Keratinocyte (primary cell): ENCODE results near the gene ADRA2C. TPM values are rescaled to one million over a fixed set of nuclear protein-coding genes. Genes with fewer than 3 reads are reported as not detected.

ENCODE experiments used
- DNase-seq: peaks from one replicate; pipeline ENCODE4 v3.0.0-alpha.2; 2011; ENCODE audit warnings: low read depth, missing footprints, low spot score
- FAIRE-seq: peaks from 2 replicates; lab custom pipeline; 2011; peaks lifted over from hg19 to GRCh38; lab: Jason Lieb, UNC
- H2AFZ ChIP-seq: 2 replicates; pipeline ENCODE4 v1.6.0; 2012; ENCODE audit warnings: low read length, control low read depth, inconsistent platforms; ENCODE audit not compliant: control insufficient read depth
- H3K27ac ChIP-seq: 2 replicates; pipeline ENCODE4 v1.5.1; 2011; ENCODE audit warnings: low read length; ENCODE audit not compliant: control insufficient read depth, insufficient read depth
- H3K27me3 ChIP-seq: 3 replicates; pipeline ENCODE4 v1.6.0; 2011; ENCODE audit warnings: low read length; ENCODE audit not compliant: control insufficient read depth, insufficient read depth; ENCODE audit errors: extremely low read depth
- H3K36me3 ChIP-seq, 2 experiments: 2 replicates in 1 of 2; 3 replicates in 1 of 2; pipeline ENCODE4 v1.5.1; 2011; ENCODE audit warnings: low read length in 2 of 2, mild to moderate bottlenecking in 1 of 2; ENCODE audit not compliant: control insufficient read depth in 2 of 2, insufficient read depth in 2 of 2; ENCODE audit errors: extremely low read depth in 1 of 2
- H3K4me1 ChIP-seq: 3 replicates; pipeline ENCODE4 v1.5.1; 2011; ENCODE audit warnings: low read length; ENCODE audit not compliant: control insufficient read depth, insufficient read depth; ENCODE audit errors: extremely low read depth
- H3K4me2 ChIP-seq: 3 replicates; pipeline ENCODE4 v1.6.0; 2011; ENCODE audit warnings: low read depth, low read length; ENCODE audit not compliant: control insufficient read depth, insufficient read depth; ENCODE audit errors: extremely low read depth
- H3K4me3 ChIP-seq, 3 experiments: fragments of 200-600 bp in 1 of 3; sonication (generic) in 1 of 3; 2 replicates in 2 of 3; 3 replicates in 1 of 3; pipeline ENCODE4 v1.5.1; 2011 to 2016; ENCODE audit warnings: low read length in 3 of 3, mild to moderate bottlenecking in 3 of 3, control low read depth in 2 of 3, inconsistent platforms in 1 of 3, low read depth in 1 of 3, mixed read lengths in 1 of 3, mixed run types in 1 of 3, moderate library complexity in 1 of 3; ENCODE audit not compliant: control insufficient read depth in 2 of 3, insufficient read depth in 2 of 3; ENCODE audit errors: extremely low read depth in 1 of 3
- H3K79me2 ChIP-seq: 2 replicates; pipeline ENCODE4 v1.6.0; 2012; ENCODE audit warnings: low read length; ENCODE audit not compliant: control insufficient read depth, insufficient read depth
- H3K9ac ChIP-seq: 3 replicates; pipeline ENCODE4 v1.6.0; 2011; ENCODE audit warnings: low read length; ENCODE audit not compliant: control insufficient read depth, insufficient read depth; ENCODE audit errors: extremely low read depth
- H3K9me1 ChIP-seq: 3 replicates; pipeline ENCODE4 v1.6.0; 2011; ENCODE audit warnings: low read length; ENCODE audit not compliant: control insufficient read depth, insufficient read depth; ENCODE audit errors: extremely low read depth
- H3K9me3 ChIP-seq: 2 replicates; pipeline ENCODE4 v1.5.1; 2012; ENCODE audit warnings: low read depth, low read length; ENCODE audit not compliant: control insufficient read depth
- H4K20me1 ChIP-seq: 3 replicates; pipeline ENCODE4 v1.6.0; 2011; ENCODE audit warnings: low read length; ENCODE audit not compliant: control insufficient read depth, insufficient read depth; ENCODE audit errors: extremely low read depth
- EZH2 ChIP-seq: IDR thresholded peaks from one replicate; pipeline ENCODE4 v1.6.1; 2012; ENCODE audit warnings: inconsistent platforms, mild to moderate bottlenecking, low read length, moderate library complexity
- dilution Hi-C: fragments of 300-500 bp; cut with MboI; formaldehyde crosslinking; loops from one replicate; pipeline ENCODE4 v1.7.0; 2020; ENCODE audit warnings: low sequenced_read_pairs; ENCODE audit not compliant: extremely low pct_ligation_motif_present
- polyA plus RNA-seq, 5 experiments: library from polyadenylated mRNA; depleted of rRNA in 3 of 5; stranded (reverse) in 3 of 5; stranded (forward) in 1 of 5; unstranded in 1 of 5; fragments of >200 nt; gene quantifications; 1 replicate in 1 of 5; 2 replicates in 3 of 5; 3 replicates in 1 of 5; pipeline versions ENCODE4 v1.2.1 to v1.2.3, GENCODE V29; 2011 to 2012; ENCODE audit warnings: missing spikeins in 2 of 5, low read depth in 1 of 5, low replicate concordance in 1 of 5
- TF ChIP-seq, protein P1 (sequence below), 3 experiments: IDR thresholded peaks in 1 of 3; conservative IDR thresholded peaks in 1 of 3; optimal IDR thresholded peaks in 1 of 3; 2 replicates in 2 of 3; 3 replicates in 1 of 3; pipeline versions ENCODE3 to v1.5.1; 2011; ENCODE audit warnings: low read length in 3 of 3, mild to moderate bottlenecking in 3 of 3, moderate library complexity in 2 of 3, control low read depth in 1 of 3, inconsistent platforms in 1 of 3; ENCODE audit not compliant: insufficient read depth in 2 of 3; ENCODE audit errors: extremely low read depth in 1 of 3

Gene ADRA2C
- polyA plus RNA-seq, 1 donor (not counting 4 experiments of a cell fraction or from before 2014, with no cell fraction given), result 0.05 TPM

DNA sequence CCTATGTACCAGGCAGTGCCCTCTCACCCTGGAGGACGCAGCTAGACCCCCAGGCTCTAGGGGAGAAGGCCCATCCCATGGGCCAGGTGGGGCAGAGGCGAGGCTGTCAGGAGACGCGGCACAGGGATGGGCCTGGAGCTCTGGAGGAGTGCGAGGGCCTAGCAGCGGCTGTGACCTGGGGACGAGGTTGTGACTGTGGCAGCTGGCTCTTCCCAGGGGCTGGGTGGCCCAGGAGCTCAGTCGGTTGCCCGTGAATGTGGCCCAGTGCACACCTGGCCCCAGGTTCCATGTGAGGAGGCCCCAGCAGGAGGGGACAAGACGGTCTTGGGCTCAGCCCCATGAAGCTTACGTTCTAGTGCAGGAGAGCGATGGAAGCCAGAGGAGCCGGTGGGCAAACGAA, 31.0 kb upstream of the ADRA2C start:
- Histone ChIP-seq H3K9me3 (peaks cover 3% of the 10 kb centered on the region), H3K9ac (no peak overlapping the region), H4K20me1 (no peaks in the 10 kb centered on the region), H3K4me1 (no peaks in the 10 kb centered on the region), H3K4me2 (no peak overlapping the region), H3K79me2 (no peaks in the 10 kb centered on the region), H2AFZ (no peak overlapping the region), H3K9me1 (no peaks in the 10 kb centered on the region), H3K27me3 (peaks cover 5% of the 10 kb centered on the region), H3K4me3 (no peak overlapping the region), H3K36me3 (no peaks in the 10 kb centered on the region), H3K27ac (no peak overlapping the region)
- dilution Hi-C loops, result loop anchor here (10.0 kb wide), 1 partner anchor 60 kb away; no protein-coding TSS in a partner anchor
- TF ChIP-seq, protein P1, sequence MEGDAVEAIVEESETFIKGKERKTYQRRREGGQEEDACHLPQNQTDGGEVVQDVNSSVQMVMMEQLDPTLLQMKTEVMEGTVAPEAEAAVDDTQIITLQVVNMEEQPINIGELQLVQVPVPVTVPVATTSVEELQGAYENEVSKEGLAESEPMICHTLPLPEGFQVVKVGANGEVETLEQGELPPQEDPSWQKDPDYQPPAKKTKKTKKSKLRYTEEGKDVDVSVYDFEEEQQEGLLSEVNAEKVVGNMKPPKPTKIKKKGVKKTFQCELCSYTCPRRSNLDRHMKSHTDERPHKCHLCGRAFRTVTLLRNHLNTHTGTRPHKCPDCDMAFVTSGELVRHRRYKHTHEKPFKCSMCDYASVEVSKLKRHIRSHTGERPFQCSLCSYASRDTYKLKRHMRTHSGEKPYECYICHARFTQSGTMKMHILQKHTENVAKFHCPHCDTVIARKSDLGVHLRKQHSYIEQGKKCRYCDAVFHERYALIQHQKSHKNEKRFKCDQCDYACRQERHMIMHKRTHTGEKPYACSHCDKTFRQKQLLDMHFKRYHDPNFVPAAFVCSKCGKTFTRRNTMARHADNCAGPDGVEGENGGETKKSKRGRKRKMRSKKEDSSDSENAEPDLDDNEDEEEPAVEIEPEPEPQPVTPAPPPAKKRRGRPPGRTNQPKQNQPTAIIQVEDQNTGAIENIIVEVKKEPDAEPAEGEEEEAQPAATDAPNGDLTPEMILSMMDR (optimal IDR thresholded peaks at IDR 0.05 in 1 of 3, IDR thresholded peaks at IDR 0.05 in 1 of 3, conservative IDR thresholded peaks at IDR 0.05 in 1 of 3; ENCODE audit: extremely low read depth in 1 of 3, insufficient read depth in 2 of 3, low read length in 3 of 3), result no peak
- TF ChIP-seq EZH2, result no peak
- no peak for FAIRE-seq
- no peak for DNase-seq

DNA sequence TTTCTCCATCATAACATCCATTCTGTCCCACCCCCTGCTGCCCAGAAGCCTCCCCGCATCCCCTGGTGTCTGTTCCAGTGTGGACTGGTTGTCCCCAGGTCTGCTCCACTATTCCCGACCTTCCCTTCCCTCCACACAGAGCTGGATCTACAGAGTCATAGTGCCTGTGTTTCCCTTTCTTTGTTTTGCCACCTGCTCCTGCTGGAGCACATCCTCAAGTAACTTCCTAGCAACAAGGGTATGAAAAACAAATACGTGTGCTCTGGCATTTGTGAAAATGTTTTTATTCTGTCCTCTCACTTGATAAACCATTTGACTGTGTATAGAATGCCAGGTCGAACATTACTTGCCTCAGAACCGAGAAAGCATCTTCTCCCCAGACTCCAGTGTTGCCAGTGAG, 29.9 kb upstream of the ADRA2C start:
- DNase-seq, result no peak
- Histone ChIP-seq H3K4me1 (no peaks in the 10 kb centered on the region), H3K9me3 (peaks cover 3% of the 10 kb centered on the region), H3K79me2 (no peaks in the 10 kb centered on the region), H3K36me3 (no peaks in the 10 kb centered on the region), H4K20me1 (no peaks in the 10 kb centered on the region), H3K4me3 (no peak overlapping the region), H2AFZ (no peak overlapping the region), H3K9ac (no peak overlapping the region), H3K4me2 (no peak overlapping the region), H3K27me3 (peaks cover 5% of the 10 kb centered on the region), H3K27ac (no peak overlapping the region), H3K9me1 (no peaks in the 10 kb centered on the region)
- dilution Hi-C loops, result loop anchor here (10.0 kb wide), 1 partner anchor 59 kb away; no protein-coding TSS in a partner anchor
- FAIRE-seq, result no peak
- no peak for TF ChIP-seq EZH2
- TF ChIP-seq, protein P1 (optimal IDR thresholded peaks at IDR 0.05 in 1 of 3, IDR thresholded peaks at IDR 0.05 in 1 of 3, conservative IDR thresholded peaks at IDR 0.05 in 1 of 3; ENCODE audit: extremely low read depth in 1 of 3, insufficient read depth in 2 of 3, low read length in 3 of 3), result no peak
